ENCODE results near the gene ACY1.

ACY1 gene

GRCh38 chr3:51999846-52000245 is 16.5 kb downstream of the ACY1 start:
- no peak for ATAC-seq
- no peak for TF ChIP-seq ESRRG (CRISPR knock-in tag; IDR thresholded peaks at IDR 0.05)
- TF ChIP-seq, protein P1, sequence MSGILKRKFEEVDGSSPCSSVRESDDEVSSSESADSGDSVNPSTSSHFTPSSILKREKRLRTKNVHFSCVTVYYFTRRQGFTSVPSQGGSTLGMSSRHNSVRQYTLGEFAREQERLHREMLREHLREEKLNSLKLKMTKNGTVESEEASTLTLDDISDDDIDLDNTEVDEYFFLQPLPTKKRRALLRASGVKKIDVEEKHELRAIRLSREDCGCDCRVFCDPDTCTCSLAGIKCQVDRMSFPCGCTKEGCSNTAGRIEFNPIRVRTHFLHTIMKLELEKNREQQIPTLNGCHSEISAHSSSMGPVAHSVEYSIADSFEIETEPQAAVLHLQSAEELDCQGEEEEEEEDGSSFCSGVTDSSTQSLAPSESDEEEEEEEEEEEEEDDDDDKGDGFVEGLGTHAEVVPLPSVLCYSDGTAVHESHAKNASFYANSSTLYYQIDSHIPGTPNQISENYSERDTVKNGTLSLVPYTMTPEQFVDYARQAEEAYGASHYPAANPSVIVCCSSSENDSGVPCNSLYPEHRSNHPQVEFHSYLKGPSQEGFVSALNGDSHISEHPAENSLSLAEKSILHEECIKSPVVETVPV (CRISPR knock-in tag; IDR thresholded peaks at IDR 0.05): no peak
- no peak for TF ChIP-seq ZNF565 (CRISPR knock-in tag; conservative IDR thresholded peaks at IDR 0.05; ENCODE audit: low read depth)
- no peak for TF ChIP-seq ISL1 (CRISPR knock-in tag; IDR thresholded peaks at IDR 0.05)
- TF ChIP-seq ZNF70 (CRISPR knock-in tag; IDR thresholded peaks at IDR 0.05): no peak
- no peak for TF ChIP-seq CSDC2 (CRISPR knock-in tag; IDR thresholded peaks at IDR 0.05)
- TF ChIP-seq, protein P2, sequence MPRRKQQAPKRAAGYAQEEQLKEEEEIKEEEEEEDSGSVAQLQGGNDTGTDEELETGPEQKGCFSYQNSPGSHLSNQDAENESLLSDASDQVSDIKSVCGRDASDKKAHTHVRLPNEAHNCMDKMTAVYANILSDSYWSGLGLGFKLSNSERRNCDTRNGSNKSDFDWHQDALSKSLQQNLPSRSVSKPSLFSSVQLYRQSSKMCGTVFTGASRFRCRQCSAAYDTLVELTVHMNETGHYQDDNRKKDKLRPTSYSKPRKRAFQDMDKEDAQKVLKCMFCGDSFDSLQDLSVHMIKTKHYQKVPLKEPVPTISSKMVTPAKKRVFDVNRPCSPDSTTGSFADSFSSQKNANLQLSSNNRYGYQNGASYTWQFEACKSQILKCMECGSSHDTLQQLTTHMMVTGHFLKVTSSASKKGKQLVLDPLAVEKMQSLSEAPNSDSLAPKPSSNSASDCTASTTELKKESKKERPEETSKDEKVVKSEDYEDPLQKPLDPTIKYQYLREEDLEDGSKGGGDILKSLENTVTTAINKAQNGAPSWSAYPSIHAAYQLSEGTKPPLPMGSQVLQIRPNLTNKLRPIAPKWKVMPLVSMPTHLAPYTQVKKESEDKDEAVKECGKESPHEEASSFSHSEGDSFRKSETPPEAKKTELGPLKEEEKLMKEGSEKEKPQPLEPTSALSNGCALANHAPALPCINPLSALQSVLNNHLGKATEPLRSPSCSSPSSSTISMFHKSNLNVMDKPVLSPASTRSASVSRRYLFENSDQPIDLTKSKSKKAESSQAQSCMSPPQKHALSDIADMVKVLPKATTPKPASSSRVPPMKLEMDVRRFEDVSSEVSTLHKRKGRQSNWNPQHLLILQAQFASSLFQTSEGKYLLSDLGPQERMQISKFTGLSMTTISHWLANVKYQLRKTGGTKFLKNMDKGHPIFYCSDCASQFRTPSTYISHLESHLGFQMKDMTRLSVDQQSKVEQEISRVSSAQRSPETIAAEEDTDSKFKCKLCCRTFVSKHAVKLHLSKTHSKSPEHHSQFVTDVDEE (CRISPR knock-in tag; IDR thresholded peaks at IDR 0.05): no peak
- no peak for TF ChIP-seq ZNF8 (CRISPR knock-in tag; IDR thresholded peaks at IDR 0.05)
- no peak for TF ChIP-seq ZC3H10 (CRISPR knock-in tag; IDR thresholded peaks at IDR 0.05)
- TF ChIP-seq TCF4 (CRISPR knock-in tag; IDR thresholded peaks at IDR 0.05; ENCODE audit: borderline replicate concordance): no peak
- no peak for TF ChIP-seq GLIS3 (CRISPR knock-in tag; IDR thresholded peaks at IDR 0.05)
- TF ChIP-seq, protein P3, sequence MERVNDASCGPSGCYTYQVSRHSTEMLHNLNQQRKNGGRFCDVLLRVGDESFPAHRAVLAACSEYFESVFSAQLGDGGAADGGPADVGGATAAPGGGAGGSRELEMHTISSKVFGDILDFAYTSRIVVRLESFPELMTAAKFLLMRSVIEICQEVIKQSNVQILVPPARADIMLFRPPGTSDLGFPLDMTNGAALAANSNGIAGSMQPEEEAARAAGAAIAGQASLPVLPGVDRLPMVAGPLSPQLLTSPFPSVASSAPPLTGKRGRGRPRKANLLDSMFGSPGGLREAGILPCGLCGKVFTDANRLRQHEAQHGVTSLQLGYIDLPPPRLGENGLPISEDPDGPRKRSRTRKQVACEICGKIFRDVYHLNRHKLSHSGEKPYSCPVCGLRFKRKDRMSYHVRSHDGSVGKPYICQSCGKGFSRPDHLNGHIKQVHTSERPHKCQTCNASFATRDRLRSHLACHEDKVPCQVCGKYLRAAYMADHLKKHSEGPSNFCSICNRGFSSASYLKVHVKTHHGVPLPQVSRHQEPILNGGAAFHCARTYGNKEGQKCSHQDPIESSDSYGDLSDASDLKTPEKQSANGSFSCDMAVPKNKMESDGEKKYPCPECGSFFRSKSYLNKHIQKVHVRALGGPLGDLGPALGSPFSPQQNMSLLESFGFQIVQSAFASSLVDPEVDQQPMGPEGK (CRISPR knock-in tag; IDR thresholded peaks at IDR 0.05; ENCODE audit: borderline replicate concordance): no peak
- no peak for TF ChIP-seq ARNTL (CRISPR knock-in tag; IDR thresholded peaks at IDR 0.05; ENCODE audit: borderline replicate concordance, low read depth)
- TF ChIP-seq POU6F1 (CRISPR knock-in tag; IDR thresholded peaks at IDR 0.05; ENCODE audit: borderline replicate concordance, low read depth): no peak
- TF ChIP-seq RARB (CRISPR knock-in tag; IDR thresholded peaks at IDR 0.05): no peak
- TF ChIP-seq OSR1 (CRISPR knock-in tag; IDR thresholded peaks at IDR 0.05): no peak

- peak; percentile 86 for ATAC-seq
- no peak for TF ChIP-seq OSR1 (CRISPR knock-in tag; IDR thresholded peaks at IDR 0.05)
Observed at GRCh38 chr3:52001443-52001974, 18.2 kb downstream of the ACY1 start.

DNA sequence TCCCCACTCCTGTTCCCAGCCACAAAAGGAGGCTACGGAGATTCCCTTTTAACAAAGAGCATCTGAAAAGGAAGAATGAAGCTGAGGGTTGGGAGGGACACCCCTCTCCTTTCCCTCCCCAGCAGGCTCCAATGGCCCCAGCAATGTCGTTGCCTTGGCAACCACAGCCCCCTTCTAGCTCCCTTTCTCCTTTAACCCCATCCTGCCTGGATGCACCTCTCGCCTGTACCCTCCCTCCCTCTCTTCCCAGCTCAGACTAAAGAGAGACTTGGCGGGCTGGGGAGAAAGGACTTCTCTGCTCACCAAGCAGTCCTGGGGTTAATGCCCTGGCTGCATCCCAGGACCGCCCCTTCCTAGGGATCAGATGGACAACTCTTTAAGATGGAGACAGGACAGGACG is 19.4 kb downstream of the ACY1 start:
- TF ChIP-seq TOX (CRISPR knock-in tag; IDR thresholded peaks at IDR 0.05; ENCODE audit: borderline replicate concordance) (no peak), TCF4 (CRISPR knock-in tag; IDR thresholded peaks at IDR 0.05; ENCODE audit: borderline replicate concordance) (no peak)
- no peak for ATAC-seq

- TF ChIP-seq, protein P1 (CRISPR knock-in tag; IDR thresholded peaks at IDR 0.05): no peak
- TF ChIP-seq ZC3H10 (CRISPR knock-in tag; IDR thresholded peaks at IDR 0.05) (no peak), OSR1 (CRISPR knock-in tag; IDR thresholded peaks at IDR 0.05) (no peak), ZNF70 (CRISPR knock-in tag; IDR thresholded peaks at IDR 0.05) (no peak)
- ATAC-seq: peak; percentile 53
Observed at GRCh38 chr3:52004163-52004787, 20.9 kb downstream of the ACY1 start.
